ENCODE results near the gene PIBF1. TPM values are rescaled to one million over a fixed set of nuclear protein-coding genes. Genes with fewer than 3 reads are reported as not detected.

The PIBF1 gene
- total and polyA plus RNA-seq, 2 donors (not counting 1 experiment from before 2014, with no cell fraction given): 9.6 to 25.1 TPM

DNA sequence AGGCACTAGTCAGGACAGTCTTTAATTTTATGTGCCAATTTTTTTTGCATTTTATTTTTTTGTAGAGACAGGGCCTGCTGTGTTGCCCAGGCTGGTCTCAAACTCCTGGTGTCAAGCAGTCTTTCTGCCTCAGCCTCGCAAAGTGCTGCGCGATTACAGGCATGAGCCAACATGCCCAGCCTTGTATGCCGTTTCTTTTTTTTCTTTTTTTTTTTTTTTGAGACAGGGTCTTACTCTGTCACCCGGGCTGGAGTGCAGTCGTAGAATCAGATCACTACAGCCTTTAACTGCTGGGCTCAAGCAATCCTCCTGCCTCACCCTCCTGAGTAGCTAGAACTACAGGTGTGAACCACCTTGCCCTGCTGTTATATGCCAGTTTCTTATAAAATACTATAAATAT is 27.8 kb upstream of the PIBF1 start:
- Histone ChIP-seq H3K4me1 (ENCODE audit: control insufficient read depth, extremely low read depth, insufficient read depth, low read length) (no peaks in the 10 kb centered on the region), H3K4me3 (replicated peaks in 1 of 4; ENCODE audit: control extremely low read depth in 1 of 4, insufficient read depth in 1 of 4, low read depth in 3 of 4, low read length in 4 of 4) (no peak overlapping the region), H3K4me2 (ENCODE audit: extremely low read depth, insufficient read depth, low read length) (no peak overlapping the region), H2AFZ (ENCODE audit: low read length) (no peak overlapping the region), H3K27me3 (ENCODE audit: control insufficient read depth, insufficient read depth, low read length) (no peaks in the 10 kb centered on the region), H3K79me2 (ENCODE audit: control insufficient read depth, insufficient read depth, low read length) (no peaks in the 10 kb centered on the region), H4K20me1 (ENCODE audit: control insufficient read depth, extremely low read depth, insufficient read depth, low read length) (no peaks in the 10 kb centered on the region), H3K27ac (ENCODE audit: insufficient read depth, low read length) (no peak overlapping the region), H3K9ac (ENCODE audit: insufficient read depth, low read length) (no peak overlapping the region), H3K36me3 (ENCODE audit: control insufficient read depth, insufficient read depth, low read length) (peaks cover 9% of the 10 kb centered on the region), H3K9me3 (ENCODE audit: control insufficient read depth, insufficient read depth, low read depth, low read length) (no peaks in the 10 kb centered on the region)
- no peak for DNase-seq (ENCODE audit: low read depth in 2 of 2)
- no peak for TF ChIP-seq EZH2 (IDR thresholded peaks at IDR 0.05; ENCODE audit: low read length, missing control alignments)
- TF ChIP-seq, protein P1, sequence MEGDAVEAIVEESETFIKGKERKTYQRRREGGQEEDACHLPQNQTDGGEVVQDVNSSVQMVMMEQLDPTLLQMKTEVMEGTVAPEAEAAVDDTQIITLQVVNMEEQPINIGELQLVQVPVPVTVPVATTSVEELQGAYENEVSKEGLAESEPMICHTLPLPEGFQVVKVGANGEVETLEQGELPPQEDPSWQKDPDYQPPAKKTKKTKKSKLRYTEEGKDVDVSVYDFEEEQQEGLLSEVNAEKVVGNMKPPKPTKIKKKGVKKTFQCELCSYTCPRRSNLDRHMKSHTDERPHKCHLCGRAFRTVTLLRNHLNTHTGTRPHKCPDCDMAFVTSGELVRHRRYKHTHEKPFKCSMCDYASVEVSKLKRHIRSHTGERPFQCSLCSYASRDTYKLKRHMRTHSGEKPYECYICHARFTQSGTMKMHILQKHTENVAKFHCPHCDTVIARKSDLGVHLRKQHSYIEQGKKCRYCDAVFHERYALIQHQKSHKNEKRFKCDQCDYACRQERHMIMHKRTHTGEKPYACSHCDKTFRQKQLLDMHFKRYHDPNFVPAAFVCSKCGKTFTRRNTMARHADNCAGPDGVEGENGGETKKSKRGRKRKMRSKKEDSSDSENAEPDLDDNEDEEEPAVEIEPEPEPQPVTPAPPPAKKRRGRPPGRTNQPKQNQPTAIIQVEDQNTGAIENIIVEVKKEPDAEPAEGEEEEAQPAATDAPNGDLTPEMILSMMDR (conservative IDR thresholded peaks at IDR 0.05 in 1 of 2, IDR thresholded peaks at IDR 0.05 in 1 of 2; ENCODE audit: low read depth in 1 of 2, low read length in 2 of 2): no peak

DNA sequence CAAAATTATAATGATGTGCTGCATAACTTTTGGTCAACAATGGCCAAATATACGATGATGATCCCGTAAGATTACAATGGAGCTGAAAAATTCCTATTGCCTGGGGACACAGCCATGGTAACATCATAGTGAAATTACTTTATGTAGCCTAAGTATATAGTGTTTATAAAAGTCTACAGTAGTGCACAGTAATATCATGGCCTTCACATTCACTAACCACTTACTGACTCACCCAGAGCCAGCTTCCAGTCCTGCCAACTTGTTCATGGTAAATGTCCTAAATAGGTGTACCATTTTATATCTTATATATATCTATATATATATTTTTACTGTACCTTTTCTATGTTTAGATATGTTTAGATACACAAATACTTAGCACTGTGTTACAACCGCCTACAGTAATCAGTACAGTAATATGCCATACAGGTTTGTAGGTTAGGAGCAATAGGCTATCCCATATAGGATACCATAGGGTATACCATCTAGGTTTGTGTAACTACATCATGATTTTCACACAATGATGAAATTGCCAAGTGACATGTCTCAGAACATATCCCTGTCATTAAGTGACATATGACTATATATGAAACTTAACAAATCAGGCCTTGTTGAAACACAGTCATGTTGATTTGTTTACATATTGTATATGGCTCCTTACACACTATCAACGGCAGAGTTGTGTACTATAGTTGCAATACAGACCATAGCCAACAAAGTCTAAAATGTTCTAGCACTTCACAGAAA is 24.0 kb upstream of the PIBF1 start:
- Histone ChIP-seq H3K4me2 (ENCODE audit: extremely low read depth, insufficient read depth, low read length) (no peak overlapping the region), H3K4me3 (replicated peaks in 1 of 4; ENCODE audit: control extremely low read depth in 1 of 4, insufficient read depth in 1 of 4, low read depth in 3 of 4, low read length in 4 of 4) (no peak overlapping the region), H3K4me1 (ENCODE audit: control insufficient read depth, extremely low read depth, insufficient read depth, low read length) (no peaks in the 10 kb centered on the region), H3K27ac (ENCODE audit: insufficient read depth, low read length) (no peak overlapping the region), H3K79me2 (ENCODE audit: control insufficient read depth, insufficient read depth, low read length) (no peaks in the 10 kb centered on the region), H4K20me1 (ENCODE audit: control insufficient read depth, extremely low read depth, insufficient read depth, low read length) (no peaks in the 10 kb centered on the region), H3K27me3 (ENCODE audit: control insufficient read depth, insufficient read depth, low read length) (no peaks in the 10 kb centered on the region), H3K9ac (ENCODE audit: insufficient read depth, low read length) (no peak overlapping the region), H3K9me3 (ENCODE audit: control insufficient read depth, insufficient read depth, low read depth, low read length) (no peaks in the 10 kb centered on the region), H2AFZ (ENCODE audit: low read length) (no peak overlapping the region), H3K36me3 (ENCODE audit: control insufficient read depth, insufficient read depth, low read length) (peaks cover 10% of the 10 kb centered on the region)
- no peak for TF ChIP-seq EZH2 (IDR thresholded peaks at IDR 0.05; ENCODE audit: low read length, missing control alignments)
- TF ChIP-seq, protein P1 (conservative IDR thresholded peaks at IDR 0.05 in 1 of 2, IDR thresholded peaks at IDR 0.05 in 1 of 2; ENCODE audit: low read depth in 1 of 2, low read length in 2 of 2): no peak
- DNase-seq (ENCODE audit: low read depth in 2 of 2): peak in 1 of 2 donors; percentile 10

DNA sequence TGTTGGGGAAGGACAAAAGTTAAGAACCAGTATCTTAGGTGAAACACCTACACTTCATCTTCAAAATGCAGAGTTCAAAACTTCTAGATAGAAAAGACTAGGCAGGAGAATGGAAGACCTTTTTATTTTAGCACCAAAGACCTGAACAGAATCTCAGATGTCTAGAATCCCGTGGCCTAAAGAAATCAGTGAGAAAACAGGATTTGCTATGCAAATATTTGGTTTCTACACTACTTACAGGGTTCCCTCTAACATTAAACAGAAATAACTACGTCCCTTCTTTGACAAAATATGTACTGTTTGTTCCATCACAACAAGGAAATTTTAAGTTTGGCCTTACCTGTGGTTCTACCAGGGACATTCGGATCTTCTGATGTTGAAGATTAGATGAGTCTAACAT is 21.7 kb upstream of the PIBF1 start:
- H3K36me3 ChIP-seq (ENCODE audit: control insufficient read depth, insufficient read depth, low read length): peaks cover 12% of the 10 kb centered on the region
- H3K9ac ChIP-seq (ENCODE audit: insufficient read depth, low read length): no peak overlapping the region
- H2AFZ ChIP-seq (ENCODE audit: low read length): no peak overlapping the region
- no peaks in the 10 kb centered on the region for H3K27me3 ChIP-seq (ENCODE audit: control insufficient read depth, insufficient read depth, low read length)
- H3K4me3 ChIP-seq (replicated peaks in 1 of 4; ENCODE audit: control extremely low read depth in 1 of 4, insufficient read depth in 1 of 4, low read depth in 3 of 4, low read length in 4 of 4): no peak overlapping the region
- H4K20me1 ChIP-seq (ENCODE audit: control insufficient read depth, extremely low read depth, insufficient read depth, low read length): no peaks in the 10 kb centered on the region
- no peak overlapping the region for H3K27ac ChIP-seq (ENCODE audit: insufficient read depth, low read length)
- no peak for DNase-seq (ENCODE audit: low read depth in 2 of 2)
- H3K79me2 ChIP-seq (ENCODE audit: control insufficient read depth, insufficient read depth, low read length): no peaks in the 10 kb centered on the region
- H3K4me2 ChIP-seq (ENCODE audit: extremely low read depth, insufficient read depth, low read length): no peak overlapping the region
- no peak for TF ChIP-seq EZH2 (IDR thresholded peaks at IDR 0.05; ENCODE audit: low read length, missing control alignments)
- TF ChIP-seq, protein P1 (conservative IDR thresholded peaks at IDR 0.05 in 1 of 2, IDR thresholded peaks at IDR 0.05 in 1 of 2; ENCODE audit: low read depth in 1 of 2, low read length in 2 of 2): no peak
- no peaks in the 10 kb centered on the region for H3K4me1 ChIP-seq (ENCODE audit: control insufficient read depth, extremely low read depth, insufficient read depth, low read length)
- H3K9me3 ChIP-seq (ENCODE audit: control insufficient read depth, insufficient read depth, low read depth, low read length): no peaks in the 10 kb centered on the region

Measured in fibroblast of lung (primary cell).